Measurements from ENCODE around the gene DDX52. TPM values are rescaled to one million over a fixed set of nuclear protein-coding genes. Genes with fewer than 3 reads are reported as not detected.

Gene DDX52
- total and polyA plus RNA-seq, 2 of the 13 experiments (the other 11 are each of a cell fraction or from before 2014, with no cell fraction given), result 8.9 to 36.1 TPM

- no peak for TF ChIP-seq ZNF569 (CRISPR knock-in tag; IDR thresholded peaks at IDR 0.05; ENCODE audit: borderline replicate concordance)
- TF ChIP-seq PRDM15 (CRISPR knock-in tag; IDR thresholded peaks at IDR 0.05), result no peak
- TF ChIP-seq ZNF883 (CRISPR knock-in tag; IDR thresholded peaks at IDR 0.05; ENCODE audit: not compliant biosample characterization), result no peak
- no peak for TF ChIP-seq ZNF251 (CRISPR knock-in tag; IDR thresholded peaks at IDR 0.05)
- TF ChIP-seq CREB1 (IDR thresholded peaks at IDR 0.05), result 0 out of 2 replicates have a peak, but pooled peaks have one; percentile 36
- no peak for TF ChIP-seq CREB1 (CRISPR knock-in tag; IDR thresholded peaks at IDR 0.05)
- TF ChIP-seq TEF (CRISPR knock-in tag; IDR thresholded peaks at IDR 0.05), result no peak
These were observed 76.1 kb downstream of the DDX52 start (continued) for GRCh38 chr17:37567137-37567536.

- ChIA-PET POLR2A (no interaction called here), CTCF (ENCODE audit: low intra/inter-chr PET ratio, low total read pairs) (no interaction called here)
- WGBS (ENCODE audit: low lambda C conversion rate), result 95% methylated on average over 3 of the region's 3 CpGs
- Histone ChIP-seq H3K9me3 (ENCODE audit: low read length) (no peaks in the 10 kb centered on the region), H3K27me3 (ENCODE audit: control insufficient read depth in 1 of 2, insufficient read depth in 2 of 2, low read length in 2 of 2) (no peaks in the 10 kb centered on the region), H3K36me3 (replicated peaks in 1 of 2; ENCODE audit: control insufficient read depth in 1 of 2, insufficient read depth in 2 of 2, low read length in 2 of 2) (peaks cover 4 to 50% of the 10 kb centered on the region in 2 experiments), H3K4me3 (replicated peaks in 1 of 3; ENCODE audit: insufficient read depth in 1 of 3, low read depth in 2 of 3, low read length in 3 of 3) (no peak overlapping the region), H4K20me1 (ENCODE audit: insufficient read depth, low read length) (no peaks in the 10 kb centered on the region; the same call in 1 of the 2 replicates), H3K4me2 (ENCODE audit: low read depth, low read length) (no peak overlapping the region), H3K4me1 (ENCODE audit: insufficient read depth, low read length) (no peaks in the 10 kb centered on the region), H2AFZ (ENCODE audit: low read length) (no peak overlapping the region), H3K79me2 (ENCODE audit: insufficient read depth, low read length) (no peaks in the 10 kb centered on the region), H3K9ac (ENCODE audit: insufficient read depth, low read depth, low read length) (no peak overlapping the region), H3K27ac (ENCODE audit: extremely low read length, insufficient read depth, low read length) (no peak overlapping the region)
- in situ Hi-C loops (cut with HindIII; ENCODE audit: extremely low pct_ligation_motif_present, low pct_unique_long_range_greater_than_20kb) (no loop called here), intact Hi-C loops (cut with micrococcal nuclease; ENCODE audit: unreplicated experiment) (no loop called here)
- BruUV-seq (replicated peaks), result no TSS peak
- TF ChIP-seq ZNF564 (CRISPR knock-in tag; IDR thresholded peaks at IDR 0.05) (no peak), ZEB1 (IDR thresholded peaks at IDR 0.05; ENCODE audit: insufficient replicate concordance, low read depth) (no peak), DBP (CRISPR knock-in tag; IDR thresholded peaks at IDR 0.05; ENCODE audit: not compliant biosample characterization) (no peak), ZBTB2 (CRISPR knock-in tag; IDR thresholded peaks at IDR 0.05; ENCODE audit: low read depth) (no peak)
- FAIRE-seq (no peak), ATAC-seq (no peak), DNase-seq (ENCODE audit: low spot score) (no peak)
These were observed 79.0 kb downstream of the DDX52 start for GRCh38 chr17:37564252-37564651.

All from HepG2 (cell line).